Aorta (tissue), 5 donors: ENCODE results near the gene LTB4R2. TPM values are rescaled to one million over a fixed set of nuclear protein-coding genes. Genes with fewer than 3 reads are reported as not detected.
A peak's percentile ranks its signal among the peaks of the same experiment; 100 is the strongest.
"Not testable (repeated sequence)": the region's sequence is repeated elsewhere in the genome, so short reads cannot be mapped to it uniquely, and the experiment has no call there.

Experiments used
- ATAC-seq: fragments of 200-7000 bp; cut with Tn5 transposase; one replicate; pipeline ENCODE4 v1.9.1; 2022; ENCODE audit warnings: moderate library complexity; ENCODE audit not compliant: low FRiP score
- DNase-seq, 2 donors: peaks; one replicate each; pipeline ENCODE4 v3.0.0-alpha.2; 2020
- H3K27ac ChIP-seq, 2 donors: one replicate each; pipeline ENCODE4 v1.5.1; 2013; ENCODE audit warnings: low read length in 2 of 2, mild to moderate bottlenecking in 2 of 2, moderate library complexity in 2 of 2, control low read depth in 1 of 2, inconsistent platforms in 1 of 2, low read depth in 1 of 2
- H3K27me3 ChIP-seq, 2 donors: one replicate each; pipeline ENCODE4 v1.6.1; 2013; ENCODE audit warnings: control low read depth in 1 of 2, low read length in 1 of 2, mild to moderate bottlenecking in 1 of 2, moderate library complexity in 1 of 2; ENCODE audit not compliant: insufficient read depth in 2 of 2, control insufficient read depth in 1 of 2
- H3K36me3 ChIP-seq, 2 donors: one replicate each; pipeline ENCODE4 v1.6.1; 2013; ENCODE audit warnings: control low read depth in 1 of 2, low read length in 1 of 2, mild to moderate bottlenecking in 1 of 2; ENCODE audit not compliant: insufficient read depth in 2 of 2, control insufficient read depth in 1 of 2
- H3K4me1 ChIP-seq, 2 donors: one replicate each; pipeline ENCODE4 v1.6.1; 2013; ENCODE audit warnings: low read length in 2 of 2, control low read depth in 1 of 2, mild to moderate bottlenecking in 1 of 2, moderate library complexity in 1 of 2; ENCODE audit not compliant: insufficient read depth in 2 of 2, control insufficient read depth in 1 of 2
- H3K4me3 ChIP-seq, 2 donors: one replicate each; pipeline ENCODE4 v1.5.1; 2013; ENCODE audit warnings: low read length in 2 of 2, control low read depth in 1 of 2, mild to moderate bottlenecking in 1 of 2
- H3K9me3 ChIP-seq: one replicate; pipeline ENCODE4 v1.6.1; 2013; ENCODE audit warnings: mild to moderate bottlenecking, low read length; ENCODE audit not compliant: control insufficient read depth
- WGBS, 2 donors: extraction: QIAGEN DNeasy Blood & Tissue Kit; methylation state at CpG; one replicate each; pipeline ENCODE4 v1.1.7; 2013; 5-methylcytosine and 5-hydroxymethylcytosine counted together
- intact Hi-C, 2 donors: fragments of 100-400 bp; cut with DNase I; formaldehyde crosslinking; loops; one replicate each; pipeline versions ENCODE4 v1.14.2 to v1.15.0; 2022
- polyA plus RNA-seq, 2 donors: library from polyadenylated mRNA; stranded (reverse); fragments of 200-250 nt; gene quantifications; one replicate each; pipeline ENCODE4 v1.2.3, GENCODE V29; 2013
- total RNA-seq, 2 donors: library from RNA; stranded (reverse); fragmentation: NEBNext Ultra II Directional; extraction: Animal tissue kit (Norgen Biotek cat#: 25700); gene quantifications; one replicate each; pipeline ENCODE4 v1.2.1, GENCODE V29; 2021
- donor health status: healthy with polysubstance abuse.
- donor health status: Bipolar disorder and iron deficiency.
- donor health status: DM: no; HTN: no; CAD: no.
- donor health status: DM: no; HTN: no; CAD: no.
- donor health status: DM: yes; HTN: yes; CAD: no.

Gene LTB4R2
- total and polyA plus RNA-seq, 4 donors: 0.38 to 5.5 (median 2.3) TPM

- Histone ChIP-seq H3K4me1 (no peaks in the 10 kb centered on the region), H3K36me3 (no peaks in the 10 kb centered on the region), H3K4me3 (no peak overlapping the region), H3K9me3 (no peaks in the 10 kb centered on the region), H3K27me3 (no peaks in the 10 kb centered on the region), H3K27ac (no peak overlapping the region)
- intact Hi-C loops: no loop called here
- ATAC-seq (no peak), DNase-seq (no peak)
- 58% methylated on average over 1 of the region's 1 CpG for WGBS, 2 donors
Measured at GRCh38 chr14:24347134-24347533, 37.2 kb downstream of the LTB4R2 start.

- Histone ChIP-seq H3K27me3 (no peaks in the 10 kb centered on the region), H3K4me3 (no peak overlapping the region), H3K27ac (no peak overlapping the region), H3K36me3 (no peaks in the 10 kb centered on the region), H3K9me3 (no peaks in the 10 kb centered on the region), H3K4me1 (no peaks in the 10 kb centered on the region)
- DNase-seq: no peak
- WGBS, 2 donors: 90 to 97% methylated on average over 2 of the region's 2 CpGs
- intact Hi-C loops: no loop called here
- ATAC-seq: no peak
Measured at GRCh38 chr14:24348186-24348585, 38.2 kb downstream of the LTB4R2 start.

- 46 to 49% methylated on average over 5 of the region's 5 CpGs for WGBS, 2 donors
- no peak overlapping the region for H3K4me3 ChIP-seq
- no peaks in the 10 kb centered on the region for H3K4me1 ChIP-seq
- intact Hi-C loops: no loop called here
- H3K27me3 ChIP-seq: no peaks in the 10 kb centered on the region
- no peaks in the 10 kb centered on the region for H3K9me3 ChIP-seq
- no peak overlapping the region for H3K27ac ChIP-seq
- no peaks in the 10 kb centered on the region for H3K36me3 ChIP-seq
- no peak for ATAC-seq
- DNase-seq: no peak
Measured at GRCh38 chr14:24349742-24350141, 39.8 kb downstream of the LTB4R2 start.

- H3K27me3 ChIP-seq: no peaks in the 10 kb centered on the region
- DNase-seq (peak in 1 of 2 donors; percentile 54), ATAC-seq (no peak)
- no peak overlapping the region for H3K27ac ChIP-seq
- intact Hi-C loops: loop anchor here in 1 of 2 donors (1.0 kb wide), 1 partner anchor 48 kb away; the partner anchor contains the start of gene NYNRIN
- H3K4me1 ChIP-seq: no peaks in the 10 kb centered on the region
- no peaks in the 10 kb centered on the region for H3K36me3 ChIP-seq
- H3K4me3 ChIP-seq: no peak overlapping the region
- 10 to 15% methylated on average over 4 of the region's 4 CpGs for WGBS, 2 donors
- H3K9me3 ChIP-seq: no peaks in the 10 kb centered on the region
Measured at GRCh38 chr14:24351517-24351916, 41.6 kb downstream of the LTB4R2 start.

DNA sequence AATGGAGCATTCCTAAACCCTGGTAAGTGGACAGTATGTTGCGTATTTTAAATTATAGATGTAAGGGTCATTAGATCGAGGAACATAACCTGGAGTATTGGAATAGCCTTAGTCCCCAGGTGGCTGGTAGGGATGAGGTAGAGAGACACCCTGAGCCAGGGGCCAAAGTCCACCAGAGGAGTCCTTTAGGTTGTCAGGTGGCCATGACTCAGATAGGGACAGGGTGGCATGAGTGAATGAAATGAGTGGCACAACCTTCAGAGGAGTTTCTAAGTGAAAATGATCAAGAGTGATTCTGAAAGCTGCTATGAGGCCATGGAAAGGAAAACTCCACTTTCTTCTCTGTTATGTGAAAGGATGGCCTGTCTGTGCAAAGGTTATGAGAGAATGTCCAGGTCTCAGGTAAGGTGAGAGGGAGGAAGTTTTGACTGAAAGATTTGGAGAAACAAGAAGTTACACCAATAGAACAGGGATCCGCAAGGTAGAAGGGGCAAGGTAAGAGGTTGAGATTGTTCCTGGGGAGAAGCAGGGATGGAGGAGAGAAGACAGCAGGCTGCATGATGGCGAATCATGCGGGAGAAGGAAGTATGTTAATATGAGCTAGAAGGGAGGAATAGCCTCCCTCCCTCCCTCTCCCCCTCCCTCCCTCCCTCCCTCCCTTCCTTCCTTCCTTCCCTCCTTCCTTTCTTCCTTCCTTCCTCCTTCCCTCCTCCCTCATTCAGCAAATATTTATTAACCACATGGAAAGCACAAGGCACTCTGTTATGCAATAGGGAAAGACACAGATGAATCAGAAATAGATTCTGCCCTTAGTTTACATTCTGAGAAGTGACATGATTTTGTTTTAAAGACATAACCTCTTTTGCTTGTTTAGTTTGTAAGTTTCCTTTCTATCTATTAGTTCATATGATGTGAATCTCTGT lies 43.9 kb downstream of the LTB4R2 start:
- Histone ChIP-seq H3K27me3 (no peaks in the 10 kb centered on the region), H3K4me3 (no peak overlapping the region), H3K9me3 (no peaks in the 10 kb centered on the region), H3K4me1 (no peaks in the 10 kb centered on the region), H3K36me3 (no peaks in the 10 kb centered on the region), H3K27ac (no peak overlapping the region)
- DNase-seq (no peak), ATAC-seq (no peak)
- 60 to 78% methylated on average over 4 to 5 of the region's 5 CpGs for WGBS, 2 donors
- intact Hi-C loops: no loop called here

DNA sequence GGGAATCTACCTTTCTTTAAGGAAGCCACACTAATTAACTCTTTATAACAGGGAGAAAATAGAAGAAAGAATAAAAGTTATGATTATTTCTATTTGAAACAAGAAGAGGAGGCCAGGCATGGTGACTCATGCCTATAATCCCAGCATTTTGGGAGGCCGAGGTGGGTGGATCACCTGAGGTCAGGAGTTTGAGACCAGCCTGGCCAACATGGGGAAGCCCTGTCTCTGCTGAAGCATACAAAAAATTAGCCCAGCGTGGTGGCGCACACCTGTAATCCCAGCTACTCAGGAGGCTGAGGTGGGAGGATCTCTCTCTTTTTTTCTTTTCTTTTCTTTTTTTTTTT lies 44.5 kb downstream of the LTB4R2 start:
- DNase-seq, intact Hi-C loops, H3K36me3 ChIP-seq, H3K4me3 ChIP-seq, ATAC-seq, H3K4me1 ChIP-seq, H3K27ac ChIP-seq, H3K9me3 ChIP-seq, H3K27me3 ChIP-seq: not testable (repeated sequence)
- 90 to 96% methylated on average over 3 of the region's 3 CpGs for WGBS, 2 donors

GRCh38 chr14:24355009-24355408 lies 45.1 kb downstream of the LTB4R2 start:
- DNase-seq: no peak
- WGBS, 2 donors: 90 to 91% methylated on average over 7 of the region's 7 CpGs

GRCh38 chr14:24356208-24356607 lies 46.3 kb downstream of the LTB4R2 start:
- no peaks in the 10 kb centered on the region for H3K4me1 ChIP-seq
- no peak overlapping the region for H3K27ac ChIP-seq
- H3K36me3 ChIP-seq: no peaks in the 10 kb centered on the region
- 92 to 94% methylated on average over 4 of the region's 4 CpGs for WGBS, 2 donors
- intact Hi-C loops: no loop called here
- DNase-seq (no peak), ATAC-seq (no peak)
- no peaks in the 10 kb centered on the region for H3K27me3 ChIP-seq
- H3K4me3 ChIP-seq: no peak overlapping the region
- H3K9me3 ChIP-seq: no peaks in the 10 kb centered on the region

More at GRCh38 chr14:24355009-24355408, 45.1 kb downstream of the LTB4R2 start:
- Histone ChIP-seq H3K4me3 (no peak overlapping the region), H3K36me3 (no peaks in the 10 kb centered on the region), H3K27ac (no peak overlapping the region), H3K27me3 (no peaks in the 10 kb centered on the region), H3K9me3 (no peaks in the 10 kb centered on the region), H3K4me1 (no peaks in the 10 kb centered on the region)
- ATAC-seq: no peak
- intact Hi-C loops: no loop called here

DNA sequence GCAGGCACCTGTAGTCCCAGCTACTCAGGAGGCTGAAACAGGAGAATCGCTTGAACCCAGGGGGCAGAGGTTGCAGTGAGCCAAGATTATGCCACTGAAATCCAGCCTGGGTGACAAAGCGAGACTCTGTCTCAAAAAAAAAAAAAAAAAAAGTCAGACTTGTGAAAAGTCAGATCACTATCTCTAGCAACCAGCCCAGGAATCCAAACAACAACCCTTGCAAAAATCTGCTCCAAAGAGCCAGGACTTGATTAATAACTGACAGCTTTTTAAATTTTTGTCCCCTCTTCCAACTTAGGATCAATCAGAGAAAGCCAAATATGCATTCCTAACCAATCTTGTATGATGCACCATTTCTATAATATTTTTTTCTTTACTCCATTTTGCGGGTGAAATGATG lies 50.3 kb downstream of the LTB4R2 start:
- DNase-seq: no peak
- Histone ChIP-seq H3K36me3 (no peaks in the 10 kb centered on the region), H3K4me3 (no peak overlapping the region), H3K4me1 (no peaks in the 10 kb centered on the region), H3K27ac (no peak overlapping the region), H3K27me3 (no peaks in the 10 kb centered on the region), H3K9me3 (no peaks in the 10 kb centered on the region)
- intact Hi-C loops: no loop called here
- ATAC-seq: no peak
- 96 to 99% methylated on average over 3 of the region's 3 CpGs for WGBS, 2 donors
